Left ventricle myocardium inferior (tissue), 1 donor: Measurements from ENCODE around the gene SALL2. TPM values are rescaled to one million over a fixed set of nuclear protein-coding genes. Genes with fewer than 3 reads are reported as not detected.
"Not testable (repeated sequence)": the region's sequence is repeated elsewhere in the genome, so short reads cannot be mapped to it uniquely, and the experiment has no call there.

Experiments used
- DNase-seq: peaks from one replicate; pipeline ENCODE4 v3.0.0-alpha.2; 2020
- H3K27ac ChIP-seq: fragments of 200-600 bp; replicated peaks from 2 replicates; pipeline ENCODE4 v1.8.0; 2021
- H3K27me3 ChIP-seq: fragments of 200-600 bp; 2 replicates; pipeline ENCODE4 v1.8.0; 2021; ENCODE audit warnings: low read depth
- H3K36me3 ChIP-seq: fragments of 200-600 bp; 2 replicates; pipeline ENCODE4 v1.8.0; 2021
- H3K4me1 ChIP-seq: fragments of 200-600 bp; 2 replicates; pipeline ENCODE4 v1.8.0; 2021
- H3K4me3 ChIP-seq: fragments of 200-600 bp; 2 replicates; pipeline ENCODE4 v1.8.0; 2021; ENCODE audit warnings: mild to moderate bottlenecking, moderate library complexity
- H3K9me3 ChIP-seq: fragments of 200-600 bp; replicated peaks from 2 replicates; pipeline ENCODE4 v1.8.0; 2021
- CTCF ChIP-seq: fragments of 200-600 bp; IDR thresholded peaks from 2 replicates; pipeline ENCODE4 v1.8.0; 2021; ENCODE audit warnings: antibody characterized with exemption, mild to moderate bottlenecking, borderline replicate concordance
- intact Hi-C: fragments of 100-400 bp; cut with micrococcal nuclease; formaldehyde crosslinking; loops from one replicate; pipeline ENCODE4 v1.11.0; 2022
- total RNA-seq: library from RNA; stranded (reverse); fragmentation: NEBNext Ultra II Directional; extraction: Animal tissue kit (Norgen Biotek cat#: 25700); gene quantifications from one replicate; pipeline ENCODE4 v1.2.1, GENCODE V29; 2021
- donor health status: DM: no; HTN: yes; CAD: no; lungs with severe emphysema.

The SALL2 gene
- total RNA-seq, 1 donor from 2014 or later: 3.4 TPM

GRCh38 chr14:21556378-21557083 is 30.4 kb upstream of the SALL2 start:
- no peak for DNase-seq
- H3K27ac ChIP-seq: no peak overlapping the region
- peaks cover 8% of the 10 kb centered on the region for H3K4me1 ChIP-seq
- intact Hi-C loops: no loop called here
- TF ChIP-seq CTCF: no peak
- H3K9me3 ChIP-seq: no peaks in the 10 kb centered on the region
- no peak overlapping the region for H3K4me3 ChIP-seq
- no peaks in the 10 kb centered on the region for H3K27me3 ChIP-seq
- no peaks in the 10 kb centered on the region for H3K36me3 ChIP-seq

GRCh38 chr14:21553266-21553665 is 27.1 kb upstream of the SALL2 start:
- H3K9me3 ChIP-seq: no peaks in the 10 kb centered on the region
- peaks cover 8% of the 10 kb centered on the region for H3K4me1 ChIP-seq
- no peak for DNase-seq
- H3K4me3 ChIP-seq: no peak overlapping the region
- H3K27me3 ChIP-seq: peaks cover 5% of the 10 kb centered on the region
- no peak for TF ChIP-seq CTCF
- no peak overlapping the region for H3K27ac ChIP-seq
- no peaks in the 10 kb centered on the region for H3K36me3 ChIP-seq
- intact Hi-C loops: no loop called here

- H3K27ac ChIP-seq, DNase-seq, intact Hi-C loops, H3K36me3 ChIP-seq, H3K4me3 ChIP-seq, H3K4me1 ChIP-seq, H3K9me3 ChIP-seq: not testable (repeated sequence)
- H3K27me3 ChIP-seq: peaks cover 47% of the 10 kb centered on the region
Observed at GRCh38 chr14:21544588-21544987, 18.4 kb upstream of the SALL2 start.

GRCh38 chr14:21543963-21544362 is 17.8 kb upstream of the SALL2 start:
- no peak overlapping the region for H3K27ac ChIP-seq
- no peak for DNase-seq
- intact Hi-C loops: no loop called here
- H3K36me3 ChIP-seq: no peaks in the 10 kb centered on the region
- H3K27me3 ChIP-seq: peaks cover 52% of the 10 kb centered on the region
- H3K4me1 ChIP-seq: no peaks in the 10 kb centered on the region
- no peak overlapping the region for H3K4me3 ChIP-seq
- TF ChIP-seq CTCF: no peak
- H3K9me3 ChIP-seq: no peaks in the 10 kb centered on the region

GRCh38 chr14:21543521-21543960 is 17.4 kb upstream of the SALL2 start:
- no peak for DNase-seq
- H3K36me3 ChIP-seq: no peaks in the 10 kb centered on the region
- H3K27ac ChIP-seq: no peak overlapping the region
- no peaks in the 10 kb centered on the region for H3K9me3 ChIP-seq
- H3K4me3 ChIP-seq: no peak overlapping the region
- H3K4me1 ChIP-seq: no peaks in the 10 kb centered on the region
- H3K27me3 ChIP-seq: peaks cover 56% of the 10 kb centered on the region
- TF ChIP-seq CTCF: no peak
- intact Hi-C loops: no loop called here

GRCh38 chr14:21541413-21542074 is 15.4 kb upstream of the SALL2 start:
- H3K27me3 ChIP-seq: peaks cover 76% of the 10 kb centered on the region
- no peak for TF ChIP-seq CTCF
- H3K36me3 ChIP-seq: no peaks in the 10 kb centered on the region
- no peak overlapping the region for H3K4me3 ChIP-seq
- H3K4me1 ChIP-seq: peaks cover 8% of the 10 kb centered on the region
- no peaks in the 10 kb centered on the region for H3K9me3 ChIP-seq
- intact Hi-C loops: no loop called here
- H3K27ac ChIP-seq: no peak overlapping the region
- DNase-seq: no peak
